Activated CD8-positive, alpha-beta memory T cell treated with anti-CD3 and anti-CD28 coated beads, Interleukin-2, amount 50 U/mL, for 4 hours (primary cell): Measurements from ENCODE around the gene C4orf36.

Experiments
- DNase-seq: peaks from one replicate; pipeline ENCODE4 v3.0.0-alpha.2; 2020

C4orf36 gene

GRCh38 chr4:86891762-86892635, at the start of gene C4orf36:
Gene C4orf36, minus strand, starts transcription at chr4:86892422. Its CDS starts 902 bp downstream, at chr4:86891520.
- peak; percentile 16 for DNase-seq

GRCh38 chr4:86940920-86941460, 48.8 kb upstream of the C4orf36 start:
- DNase-seq = no peak

GRCh38 chr4:86939729-86940575, 47.7 kb upstream of the C4orf36 start:
- peak; percentile 24 for DNase-seq

- DNase-seq = no peak
Measured at GRCh38 chr4:86938771-86939520, 46.7 kb upstream of the C4orf36 start.

- DNase-seq = peak; percentile 79
Measured at GRCh38 chr4:86935853-86936733, 43.9 kb upstream of the C4orf36 start.

- DNase-seq = no peak
Measured at GRCh38 chr4:86935566-86935852, 43.3 kb upstream of the C4orf36 start.

GRCh38 chr4:86934771-86935565, 42.7 kb upstream of the C4orf36 start, which contains the start of gene AFF1:
Gene AFF1, plus strand, starts transcription at chr4:86935011. Its CDS starts 13,523 bp downstream, at chr4:86948534.
- DNase-seq = peak; percentile 82

GRCh38 chr4:86934147-86934770, 42.0 kb upstream of the C4orf36 start:
- DNase-seq = no peak

GRCh38 chr4:86928400-86929255, 36.4 kb upstream of the C4orf36 start:
- no peak for DNase-seq

GRCh38 chr4:86927843-86928395, 35.7 kb upstream of the C4orf36 start:
- DNase-seq = no peak

GRCh38 chr4:86926435-86927086, 34.3 kb upstream of the C4orf36 start:
- DNase-seq = no peak

GRCh38 chr4:86924811-86925210, 32.6 kb upstream of the C4orf36 start:
- DNase-seq = no peak

GRCh38 chr4:86921608-86922252, 29.5 kb upstream of the C4orf36 start:
- no peak for DNase-seq

- no peak for DNase-seq
Measured at GRCh38 chr4:86919561-86920223, 27.5 kb upstream of the C4orf36 start.

- DNase-seq = no peak
Measured at GRCh38 chr4:86918539-86919072, 26.4 kb upstream of the C4orf36 start.

GRCh38 chr4:86917212-86918039, 25.2 kb upstream of the C4orf36 start:
- no peak for DNase-seq
